GM10266 (cell line): ENCODE measurements around the gene ITGA11.

Source experiments
- DNase-seq: peaks from one replicate; pipeline ENCODE4 v3.0.0; 2012; ENCODE audit errors: extremely low spot score
- CTCF ChIP-seq: IDR thresholded peaks from 2 replicates; pipeline ENCODE4 v1.5.1; 2012; ENCODE audit warnings: mild to moderate bottlenecking, low read depth; ENCODE audit not compliant: control insufficient read depth, insufficient read depth; ENCODE audit errors: missing control alignments

The ITGA11 gene

DNA sequence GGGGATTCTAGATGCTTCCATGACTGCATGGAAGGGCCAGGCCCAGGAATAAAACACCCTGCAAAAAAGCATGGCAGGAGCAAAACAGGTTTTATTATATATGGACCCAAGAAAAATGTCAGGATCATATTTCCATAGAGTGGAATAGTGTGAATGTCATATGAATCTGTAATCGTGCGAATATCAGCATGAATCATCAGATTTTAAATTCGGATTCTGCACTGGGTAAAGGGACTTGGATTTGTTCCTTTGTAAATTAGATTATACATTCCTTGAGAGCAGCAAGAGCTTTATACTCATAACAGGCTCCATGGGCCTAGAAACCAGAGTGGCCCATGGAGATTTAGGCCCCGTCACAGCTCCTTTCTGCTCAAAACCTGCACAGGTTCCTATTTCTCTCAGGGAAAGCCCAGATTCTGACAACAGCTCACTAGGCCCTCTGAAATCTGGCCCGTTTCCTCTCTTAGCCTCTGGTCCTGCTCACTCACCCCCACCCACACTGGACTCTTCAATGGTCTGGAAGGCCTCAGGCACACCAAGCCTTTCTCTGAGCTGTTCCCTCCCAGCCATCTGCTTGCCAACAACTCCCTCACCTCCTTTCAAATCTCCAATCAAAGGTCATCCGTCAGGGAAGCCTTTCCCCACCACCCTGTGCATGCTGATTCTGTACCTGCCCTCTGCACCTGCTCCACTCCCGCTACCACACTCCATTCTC is 78.4 kb downstream of the ITGA11 start:
- no peak for TF ChIP-seq CTCF

GRCh38 chr15:68352401-68353062 is 79.4 kb downstream of the ITGA11 start:
- no peak for DNase-seq

More for the DNA sequence above, 78.4 kb downstream of the ITGA11 start:
- no peak for DNase-seq

DNA sequence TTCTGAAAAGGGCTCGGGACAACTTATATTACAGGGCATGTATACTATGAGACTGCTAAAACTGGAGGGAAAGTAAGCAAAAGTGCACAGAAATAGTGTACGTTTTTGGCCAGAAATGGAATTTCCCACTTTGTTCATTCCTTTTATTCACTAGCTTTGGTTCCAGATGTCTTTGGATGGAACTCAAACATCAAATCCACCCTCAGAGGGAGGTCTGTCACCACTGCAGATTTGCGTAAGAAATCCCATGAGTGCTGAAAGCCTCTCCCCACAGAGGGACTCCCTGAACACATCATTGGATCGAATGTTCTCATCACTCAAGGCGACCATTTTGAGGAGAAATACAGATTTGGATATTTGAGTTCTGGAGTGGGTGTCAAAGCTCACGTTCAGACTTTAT is 82.8 kb downstream of the ITGA11 start:
- no peak for TF ChIP-seq CTCF
- no peak for DNase-seq

More at GRCh38 chr15:68352401-68353062, 79.4 kb downstream of the ITGA11 start:
- TF ChIP-seq CTCF = no peak

DNA sequence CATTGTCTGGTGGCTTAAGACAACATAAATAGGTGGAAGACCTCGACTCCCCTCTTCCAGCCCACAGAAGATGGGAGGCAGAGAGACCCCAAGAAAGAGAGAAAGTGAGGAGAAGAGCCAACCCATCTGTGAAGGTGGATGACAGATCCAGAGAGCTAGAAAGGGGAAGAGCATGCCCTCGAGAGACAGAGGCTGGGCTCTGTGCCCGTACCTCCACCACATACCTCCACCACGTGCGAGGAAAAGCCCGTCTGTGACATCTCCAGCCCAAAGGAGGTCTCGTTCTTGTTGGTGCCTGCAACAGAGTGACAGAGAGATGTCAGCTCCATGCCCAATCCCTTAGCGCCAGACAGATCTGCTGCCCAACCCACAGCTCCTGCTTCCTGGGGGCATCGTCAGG is 83.4 kb downstream of the ITGA11 start:
- DNase-seq = no peak
- TF ChIP-seq CTCF = no peak

- DNase-seq = no peak
- TF ChIP-seq CTCF = no peak
Observed at GRCh38 chr15:68348081-68348480, 83.9 kb downstream of the ITGA11 start.

DNA sequence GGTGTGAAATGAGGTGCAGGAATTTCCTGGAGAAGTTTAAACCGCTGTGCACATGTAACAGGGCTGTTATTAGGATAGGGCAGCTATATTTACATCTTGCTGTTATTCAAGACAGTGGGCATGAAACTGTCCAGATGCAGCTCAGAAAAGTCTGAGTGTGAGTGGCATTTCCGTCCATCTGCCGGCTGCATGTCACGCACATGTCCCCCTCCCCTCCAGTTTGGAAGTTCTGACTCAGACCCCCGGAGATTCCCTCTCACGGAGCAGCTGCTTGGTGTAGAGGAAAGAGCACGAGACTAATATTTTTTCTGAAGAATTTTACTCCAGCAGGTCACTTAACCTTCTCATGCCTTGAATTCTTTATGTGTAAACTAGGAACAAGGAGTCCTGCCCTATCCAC is 84.6 kb downstream of the ITGA11 start:
- no peak for TF ChIP-seq CTCF
- no peak for DNase-seq

GRCh38 chr15:68346979-68347378 is 85.0 kb downstream of the ITGA11 start:
- TF ChIP-seq CTCF = no peak
- no peak for DNase-seq
